B cell (primary cell): ENCODE results near the gene SMIM41. TPM values are rescaled to one million over a fixed set of nuclear protein-coding genes. Genes with fewer than 3 reads are reported as not detected.
A peak's percentile ranks its signal among the peaks of the same experiment; 100 is the strongest.

Experiments
- ATAC-seq: fragments of 200-7000 bp; cut with Tn5 transposase; one replicate; pipeline ENCODE4 v1.10.0; 2021; ENCODE audit warnings: low read depth, mild to moderate bottlenecking, moderate number of reproducible peaks, moderate library complexity
- CTCF ChIA-PET: fragments of 350-600 bp; sonication (Branson Sonifier 250); formaldehyde crosslinking; loops from one replicate; lab custom pipeline; 2021; ENCODE audit warnings: antibody characterized with exemption, inconsistent platforms; lab: Charles Lee
- POLR2A ChIA-PET: fragments of 350-600 bp; sonication (Branson Sonifier 250); formaldehyde crosslinking; loops from one replicate; lab custom pipeline; 2021; ENCODE audit warnings: antibody characterized with exemption; lab: Charles Lee
- DNase-seq: peaks from one replicate; pipeline ENCODE4 v3.0.0; 2013
- H2AFZ ChIP-seq: 2 replicates; pipeline ENCODE4 v1.6.1; 2012; ENCODE audit warnings: mild to moderate bottlenecking, low read depth, low read length; ENCODE audit not compliant: insufficient read depth, poor library complexity, severe bottlenecking
- H3K27ac ChIP-seq, 2 donors: 1 replicate in 1 of 2; 2 replicates in 1 of 2; pipeline ENCODE4 v1.5.1; 2012 to 2013; ENCODE audit warnings: low read length in 2 of 2, mild to moderate bottlenecking in 2 of 2, moderate library complexity in 1 of 2
- H3K27me3 ChIP-seq, 4 experiments: fragments of 200-600 bp in 1 of 4; sonication (generic) in 1 of 4; replicated peaks in 1 of 4; 1 replicate in 2 of 4; 2 replicates in 2 of 4; pipeline versions ENCODE4 v1.6.1 to v1.7.0; 2013 to 2016; ENCODE audit warnings: low read length in 3 of 4, mild to moderate bottlenecking in 2 of 4, mixed read lengths in 1 of 4, moderate library complexity in 1 of 4; ENCODE audit not compliant: insufficient read depth in 4 of 4, control insufficient read depth in 3 of 4; ENCODE audit errors: control extremely low read depth in 1 of 4
- H3K36me3 ChIP-seq, 2 experiments: replicated peaks in 1 of 2; 1 replicate in 1 of 2; 2 replicates in 1 of 2; pipeline versions ENCODE4 v1.6.1 to v1.7.1; 2013; ENCODE audit warnings: low read length in 1 of 2; ENCODE audit not compliant: insufficient read depth in 2 of 2, control insufficient read depth in 1 of 2; ENCODE audit errors: control extremely low read depth in 1 of 2, extremely low read depth in 1 of 2
- H3K4me1 ChIP-seq, 2 donors: fragments of 200-600 bp in 1 of 2; sonication (generic) in 1 of 2; 1 replicate in 1 of 2; 2 replicates in 1 of 2; pipeline versions ENCODE4 v1.5.1 to v1.6.1; 2013 to 2017; ENCODE audit warnings: low read length in 2 of 2; ENCODE audit not compliant: control insufficient read depth in 2 of 2, insufficient read depth in 2 of 2
- H3K4me2 ChIP-seq: replicated peaks from 2 replicates; pipeline ENCODE3; 2012; ENCODE audit warnings: mild to moderate bottlenecking, low read depth, low read length; ENCODE audit not compliant: poor library complexity, severe bottlenecking
- H3K4me3 ChIP-seq, 5 experiments: fragments of 200-600 bp in 1 of 5; sonication (generic) in 1 of 5; 1 replicate in 3 of 5; 2 replicates in 2 of 5; pipeline versions ENCODE4 v1.5.1 to v1.7.0; 2011 to 2016; ENCODE audit warnings: low read length in 4 of 5, mild to moderate bottlenecking in 4 of 5, low read depth in 2 of 5, control low read depth in 1 of 5, moderate library complexity in 1 of 5; ENCODE audit not compliant: insufficient read depth in 1 of 5; ENCODE audit errors: control extremely low read depth in 1 of 5, extremely low read depth in 1 of 5
- H3K79me2 ChIP-seq: fragments of 200-600 bp; sonication (generic); one replicate; pipeline ENCODE4 v1.6.0; 2016; ENCODE audit warnings: low read length; ENCODE audit not compliant: control insufficient read depth, insufficient read depth
- H3K9ac ChIP-seq: fragments of 200-600 bp; sonication (generic); 2 replicates; pipeline ENCODE4 v1.6.1; 2017; ENCODE audit warnings: mild to moderate bottlenecking, low read length, moderate library complexity
- H3K9me3 ChIP-seq, 3 donors: one replicate each; pipeline versions ENCODE4 v1.6.1 to v1.7.1; 2013; ENCODE audit warnings: low read length in 2 of 3; ENCODE audit not compliant: control insufficient read depth in 2 of 3, insufficient read depth in 1 of 3; ENCODE audit errors: control extremely low read depth in 1 of 3
- H4K20me1 ChIP-seq: 2 replicates; pipeline ENCODE4 v1.6.0; 2012; ENCODE audit warnings: mild to moderate bottlenecking, low read length; ENCODE audit not compliant: insufficient read depth, control insufficient read depth, poor library complexity, severe bottlenecking
- H3K27ac Mint-ChIP-seq: one replicate; pipeline ENCODE4 v1.8.0; 2021; ENCODE audit warnings: mixed read lengths
- H3K27me3 Mint-ChIP-seq: one replicate; pipeline ENCODE4 v1.8.0; 2021; ENCODE audit warnings: mixed read lengths
- H3K4me1 Mint-ChIP-seq: one replicate; pipeline ENCODE4 v1.8.0; 2021; ENCODE audit warnings: mixed read lengths
- H3K4me3 Mint-ChIP-seq: one replicate; pipeline ENCODE4 v1.8.0; 2021; ENCODE audit warnings: mixed read lengths
- H3K9me3 Mint-ChIP-seq: one replicate; pipeline ENCODE4 v1.8.0; 2022; ENCODE audit warnings: mixed read lengths; ENCODE audit not compliant: insufficient read depth
- CTCF ChIP-seq: fragments of 200-600 bp; IDR thresholded peaks from one replicate; pipeline ENCODE4 v1.8.0; 2022; ENCODE audit warnings: antibody characterized with exemption, mild to moderate bottlenecking
- EZH2 ChIP-seq: IDR thresholded peaks from 2 replicates; pipeline ENCODE4 v1.6.1; 2012; ENCODE audit warnings: borderline replicate concordance, low read depth, mild to moderate bottlenecking, moderate library complexity, low read length; ENCODE audit not compliant: insufficient read depth, poor library complexity, severe bottlenecking
- WGBS: methylation state at CpG from one replicate; pipeline ENCODE4 v1.1.5; 2013; ENCODE audit warnings: missing lambda C conversion rate; ENCODE audit not compliant: insufficient coverage; 5-methylcytosine and 5-hydroxymethylcytosine counted together
- intact Hi-C: fragments of 100-400 bp; cut with micrococcal nuclease; formaldehyde crosslinking; loops from one replicate; pipeline ENCODE4 v1.10.0; 2022
- polyA plus RNA-seq: library from polyadenylated mRNA; depleted of rRNA; stranded (reverse); fragments of >200 nt; gene quantifications from 2 replicates; pipeline ENCODE4 v1.2.3, GENCODE V29; 2012
- total RNA-seq, 2 donors: library from RNA; stranded (reverse); fragments of 120-200 nt in 1 of 2; gene quantifications; 1 replicate in 1 of 2; 2 replicates in 1 of 2; pipeline versions ENCODE4 v1.2.3 to v1.2.4, GENCODE V29; 2013 to 2022

SMIM41 gene
- total and polyA plus RNA-seq, 2 donors (not counting 1 experiment from before 2014, with no cell fraction given): 0.12 TPM; not detected in 1

- TF ChIP-seq CTCF (no peak), EZH2 (no peak)
- Histone ChIP-seq H3K4me1 (peaks cover 29 to 50% of the 10 kb centered on the region in 2 donors), H3K36me3 (peaks cover 0 to 62% of the 10 kb centered on the region in 2 experiments), H3K79me2 (peaks cover 52% of the 10 kb centered on the region), H3K9ac (no peak overlapping the region), H3K4me3 (no peak overlapping the region), H4K20me1 (peaks cover 28% of the 10 kb centered on the region), H3K27ac (peak overlapping the region in 1 of 2 donors; percentile 19), H3K9me3 (no peaks in the 10 kb centered on the region), H3K27me3 (no peaks in the 10 kb centered on the region), H2AFZ (no peak overlapping the region), H3K4me2 (peak overlapping the region; percentile 47)
- ATAC-seq (no peak), DNase-seq (no peak)
- peaks cover 54% of the 10 kb centered on the region for H3K4me1 Mint-ChIP-seq
- H3K27ac Mint-ChIP-seq: peak overlapping the region; percentile 78
- no peaks in the 10 kb centered on the region for H3K9me3 Mint-ChIP-seq
- intact Hi-C loops: no loop called here
- ChIA-PET CTCF (interaction anchor here (0.7 to 34.6 kb wide), 3 partner anchors 9 to 43 kb away, joined by 3 to 1315 read pairs (median 103); partner anchors contain the start of gene SMIM41), POLR2A (interaction anchor here (0.6 kb wide), 1 partner anchor 23 kb away, joined by 4 read pairs; no protein-coding TSS in a partner anchor)
- 70% methylated on average over 17 of the region's 23 CpGs for WGBS
- H3K27me3 Mint-ChIP-seq: no peaks in the 10 kb centered on the region
- peak overlapping the region; percentile 44 for H3K4me3 Mint-ChIP-seq
Measured at GRCh38 chr12:52073531-52074381, 5.7 kb upstream of the SMIM41 start.
